ENCODE measurements around the gene PRKCZ. TPM values are rescaled to one million over a fixed set of nuclear protein-coding genes. Genes with fewer than 3 reads are reported as not detected.

Gene PRKCZ
- total and polyA plus RNA-seq, 2 experiments from 2014 or later, result 26.2 to 36.9 TPM

DNA sequence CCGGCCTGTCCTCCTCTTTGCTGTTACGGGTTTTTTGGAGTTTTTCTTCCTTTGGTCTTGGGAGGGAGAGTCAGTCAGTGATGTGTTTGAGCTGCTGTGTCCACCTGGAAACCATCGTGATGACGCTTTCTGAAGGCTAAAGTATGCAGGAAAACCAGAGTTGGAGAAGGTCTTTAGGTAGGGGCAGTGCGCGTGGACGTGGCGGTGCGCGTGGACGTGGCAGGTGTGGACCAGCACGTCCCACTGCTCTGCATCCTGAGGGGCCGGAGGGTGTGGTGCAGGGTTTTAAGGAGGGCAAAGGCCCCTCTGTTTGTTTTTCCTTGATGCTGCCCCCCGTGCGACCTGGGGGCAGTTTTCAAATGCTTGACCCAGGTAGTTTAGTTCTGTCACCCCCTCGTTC, 29.9 kb downstream of the PRKCZ start:
- ATAC-seq (no peak), DNase-seq (ENCODE audit: low spot score) (no peak)
- Mint-ChIP-seq H3K27me3 (ENCODE audit: insufficient read depth, low read depth, poor library complexity) (peaks cover 18% of the 10 kb centered on the region), H3K27ac (no peak overlapping the region), H3K9me3 (peaks cover 22% of the 10 kb centered on the region), H3K4me3 (no peak overlapping the region), H3K4me1 (peaks cover 2% of the 10 kb centered on the region; the same call in 2 of the 3 replicates), H3K36me3 (ENCODE audit: low read depth) (peaks cover 44% of the 10 kb centered on the region)
- peaks cover 64% of the 10 kb centered on the region for H3K79me2 ChIP-seq (replicated peaks; ENCODE audit: insufficient read depth)
- no peaks in the 10 kb centered on the region for H3K27me3 ChIP-seq (ENCODE audit: insufficient read depth)
- H3K4me3 ChIP-seq, result no peak overlapping the region
- H3K9me2 ChIP-seq (ENCODE audit: insufficient read depth), result no peaks in the 10 kb centered on the region
- no peaks in the 10 kb centered on the region for H3F3A ChIP-seq (replicated peaks; ENCODE audit: low read depth)
- no peak overlapping the region for H3K4me2 ChIP-seq
- H3K4me1 ChIP-seq (ENCODE audit: insufficient read depth), result no peaks in the 10 kb centered on the region
- peaks cover 9% of the 10 kb centered on the region; the same call in 1 of the 2 replicates for H3K36me3 ChIP-seq (ENCODE audit: insufficient read depth)
- H2AFZ ChIP-seq, result no peak overlapping the region
- peaks cover 8% of the 10 kb centered on the region; the same call in 1 of the 2 replicates for H4K20me1 ChIP-seq (replicated peaks; ENCODE audit: insufficient read depth)
- no peak overlapping the region for H3K27ac ChIP-seq (ENCODE audit: low read depth)
- TF ChIP-seq STAT1 (IDR thresholded peaks at IDR 0.05; ENCODE audit: unreplicated experiment) (no peak), JUNB (IDR thresholded peaks at IDR 0.05; ENCODE audit: unreplicated experiment) (no peak), EZH2phosphoT487 (IDR thresholded peaks at IDR 0.05; ENCODE audit: unreplicated experiment) (no peak), EZH2 (IDR thresholded peaks at IDR 0.05; ENCODE audit: low read depth, unreplicated experiment) (no peak), ZNF331 (CRISPR knock-in tag; IDR thresholded peaks at IDR 0.05; ENCODE audit: low read depth) (no peak), CREB1 (CRISPR knock-in tag; IDR thresholded peaks at IDR 0.05; ENCODE audit: low read depth) (no peak), POLR2AphosphoS5 (IDR thresholded peaks at IDR 0.05; ENCODE audit: low read depth) (no peak), NANOG (IDR thresholded peaks at IDR 0.05; ENCODE audit: borderline replicate concordance) (no peak), ZNF114 (CRISPR knock-in tag; IDR thresholded peaks at IDR 0.05) (no peak)
- TF ChIP-seq, protein P1, sequence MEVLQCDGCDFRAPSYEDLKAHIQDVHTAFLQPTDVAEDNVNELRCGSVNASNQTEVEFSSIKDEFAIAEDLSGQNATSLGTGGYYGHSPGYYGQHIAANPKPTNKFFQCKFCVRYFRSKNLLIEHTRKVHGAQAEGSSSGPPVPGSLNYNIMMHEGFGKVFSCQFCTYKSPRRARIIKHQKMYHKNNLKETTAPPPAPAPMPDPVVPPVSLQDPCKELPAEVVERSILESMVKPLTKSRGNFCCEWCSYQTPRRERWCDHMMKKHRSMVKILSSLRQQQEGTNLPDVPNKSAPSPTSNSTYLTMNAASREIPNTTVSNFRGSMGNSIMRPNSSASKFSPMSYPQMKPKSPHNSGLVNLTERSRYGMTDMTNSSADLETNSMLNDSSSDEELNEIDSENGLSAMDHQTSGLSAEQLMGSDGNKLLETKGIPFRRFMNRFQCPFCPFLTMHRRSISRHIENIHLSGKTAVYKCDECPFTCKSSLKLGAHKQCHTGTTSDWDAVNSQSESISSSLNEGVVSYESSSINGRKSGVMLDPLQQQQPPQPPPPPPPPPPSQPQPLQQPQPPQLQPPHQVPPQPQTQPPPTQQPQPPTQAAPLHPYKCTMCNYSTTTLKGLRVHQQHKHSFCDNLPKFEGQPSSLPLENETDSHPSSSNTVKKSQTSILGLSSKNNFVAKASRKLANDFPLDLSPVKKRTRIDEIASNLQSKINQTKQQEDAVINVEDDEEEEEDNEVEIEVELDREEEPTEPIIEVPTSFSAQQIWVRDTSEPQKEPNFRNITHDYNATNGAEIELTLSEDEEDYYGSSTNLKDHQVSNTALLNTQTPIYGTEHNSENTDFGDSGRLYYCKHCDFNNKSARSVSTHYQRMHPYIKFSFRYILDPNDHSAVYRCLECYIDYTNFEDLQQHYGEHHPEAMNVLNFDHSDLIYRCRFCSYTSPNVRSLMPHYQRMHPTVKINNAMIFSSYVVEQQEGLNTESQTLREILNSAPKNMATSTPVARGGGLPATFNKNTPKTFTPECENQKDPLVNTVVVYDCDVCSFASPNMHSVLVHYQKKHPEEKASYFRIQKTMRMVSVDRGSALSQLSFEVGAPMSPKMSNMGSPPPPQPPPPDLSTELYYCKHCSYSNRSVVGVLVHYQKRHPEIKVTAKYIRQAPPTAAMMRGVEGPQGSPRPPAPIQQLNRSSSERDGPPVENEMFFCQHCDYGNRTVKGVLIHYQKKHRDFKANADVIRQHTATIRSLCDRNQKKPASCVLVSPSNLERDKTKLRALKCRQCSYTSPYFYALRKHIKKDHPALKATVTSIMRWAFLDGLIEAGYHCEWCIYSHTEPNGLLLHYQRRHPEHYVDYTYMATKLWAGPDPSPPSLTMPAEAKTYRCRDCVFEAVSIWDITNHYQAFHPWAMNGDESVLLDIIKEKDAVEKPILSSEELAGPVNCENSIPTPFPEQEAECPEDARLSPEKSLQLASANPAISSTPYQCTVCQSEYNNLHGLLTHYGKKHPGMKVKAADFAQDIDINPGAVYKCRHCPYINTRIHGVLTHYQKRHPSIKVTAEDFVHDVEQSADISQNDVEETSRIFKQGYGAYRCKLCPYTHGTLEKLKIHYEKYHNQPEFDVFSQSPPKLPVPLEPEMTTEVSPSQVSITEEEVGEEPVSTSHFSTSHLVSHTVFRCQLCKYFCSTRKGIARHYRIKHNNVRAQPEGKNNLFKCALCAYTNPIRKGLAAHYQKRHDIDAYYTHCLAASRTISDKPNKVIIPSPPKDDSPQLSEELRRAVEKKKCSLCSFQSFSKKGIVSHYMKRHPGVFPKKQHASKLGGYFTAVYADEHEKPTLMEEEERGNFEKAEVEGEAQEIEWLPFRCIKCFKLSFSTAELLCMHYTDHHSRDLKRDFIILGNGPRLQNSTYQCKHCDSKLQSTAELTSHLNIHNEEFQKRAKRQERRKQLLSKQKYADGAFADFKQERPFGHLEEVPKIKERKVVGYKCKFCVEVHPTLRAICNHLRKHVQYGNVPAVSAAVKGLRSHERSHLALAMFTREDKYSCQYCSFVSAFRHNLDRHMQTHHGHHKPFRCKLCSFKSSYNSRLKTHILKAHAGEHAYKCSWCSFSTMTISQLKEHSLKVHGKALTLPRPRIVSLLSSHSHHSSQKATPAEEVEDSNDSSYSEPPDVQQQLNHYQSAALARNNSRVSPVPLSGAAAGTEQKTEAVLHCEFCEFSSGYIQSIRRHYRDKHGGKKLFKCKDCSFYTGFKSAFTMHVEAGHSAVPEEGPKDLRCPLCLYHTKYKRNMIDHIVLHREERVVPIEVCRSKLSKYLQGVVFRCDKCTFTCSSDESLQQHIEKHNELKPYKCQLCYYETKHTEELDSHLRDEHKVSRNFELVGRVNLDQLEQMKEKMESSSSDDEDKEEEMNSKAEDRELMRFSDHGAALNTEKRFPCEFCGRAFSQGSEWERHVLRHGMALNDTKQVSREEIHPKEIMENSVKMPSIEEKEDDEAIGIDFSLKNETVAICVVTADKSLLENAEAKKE (CRISPR knock-in tag; IDR thresholded peaks at IDR 0.05), result no peak
- TF ChIP-seq, protein P2, sequence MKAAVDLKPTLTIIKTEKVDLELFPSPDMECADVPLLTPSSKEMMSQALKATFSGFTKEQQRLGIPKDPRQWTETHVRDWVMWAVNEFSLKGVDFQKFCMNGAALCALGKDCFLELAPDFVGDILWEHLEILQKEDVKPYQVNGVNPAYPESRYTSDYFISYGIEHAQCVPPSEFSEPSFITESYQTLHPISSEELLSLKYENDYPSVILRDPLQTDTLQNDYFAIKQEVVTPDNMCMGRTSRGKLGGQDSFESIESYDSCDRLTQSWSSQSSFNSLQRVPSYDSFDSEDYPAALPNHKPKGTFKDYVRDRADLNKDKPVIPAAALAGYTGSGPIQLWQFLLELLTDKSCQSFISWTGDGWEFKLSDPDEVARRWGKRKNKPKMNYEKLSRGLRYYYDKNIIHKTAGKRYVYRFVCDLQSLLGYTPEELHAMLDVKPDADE (IDR thresholded peaks at IDR 0.05), result no peak
- TF ChIP-seq, protein P3, sequence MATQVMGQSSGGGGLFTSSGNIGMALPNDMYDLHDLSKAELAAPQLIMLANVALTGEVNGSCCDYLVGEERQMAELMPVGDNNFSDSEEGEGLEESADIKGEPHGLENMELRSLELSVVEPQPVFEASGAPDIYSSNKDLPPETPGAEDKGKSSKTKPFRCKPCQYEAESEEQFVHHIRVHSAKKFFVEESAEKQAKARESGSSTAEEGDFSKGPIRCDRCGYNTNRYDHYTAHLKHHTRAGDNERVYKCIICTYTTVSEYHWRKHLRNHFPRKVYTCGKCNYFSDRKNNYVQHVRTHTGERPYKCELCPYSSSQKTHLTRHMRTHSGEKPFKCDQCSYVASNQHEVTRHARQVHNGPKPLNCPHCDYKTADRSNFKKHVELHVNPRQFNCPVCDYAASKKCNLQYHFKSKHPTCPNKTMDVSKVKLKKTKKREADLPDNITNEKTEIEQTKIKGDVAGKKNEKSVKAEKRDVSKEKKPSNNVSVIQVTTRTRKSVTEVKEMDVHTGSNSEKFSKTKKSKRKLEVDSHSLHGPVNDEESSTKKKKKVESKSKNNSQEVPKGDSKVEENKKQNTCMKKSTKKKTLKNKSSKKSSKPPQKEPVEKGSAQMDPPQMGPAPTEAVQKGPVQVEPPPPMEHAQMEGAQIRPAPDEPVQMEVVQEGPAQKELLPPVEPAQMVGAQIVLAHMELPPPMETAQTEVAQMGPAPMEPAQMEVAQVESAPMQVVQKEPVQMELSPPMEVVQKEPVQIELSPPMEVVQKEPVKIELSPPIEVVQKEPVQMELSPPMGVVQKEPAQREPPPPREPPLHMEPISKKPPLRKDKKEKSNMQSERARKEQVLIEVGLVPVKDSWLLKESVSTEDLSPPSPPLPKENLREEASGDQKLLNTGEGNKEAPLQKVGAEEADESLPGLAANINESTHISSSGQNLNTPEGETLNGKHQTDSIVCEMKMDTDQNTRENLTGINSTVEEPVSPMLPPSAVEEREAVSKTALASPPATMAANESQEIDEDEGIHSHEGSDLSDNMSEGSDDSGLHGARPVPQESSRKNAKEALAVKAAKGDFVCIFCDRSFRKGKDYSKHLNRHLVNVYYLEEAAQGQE (IDR thresholded peaks at IDR 0.05; ENCODE audit: unreplicated experiment), result no peak
- TF ChIP-seq, protein P4, sequence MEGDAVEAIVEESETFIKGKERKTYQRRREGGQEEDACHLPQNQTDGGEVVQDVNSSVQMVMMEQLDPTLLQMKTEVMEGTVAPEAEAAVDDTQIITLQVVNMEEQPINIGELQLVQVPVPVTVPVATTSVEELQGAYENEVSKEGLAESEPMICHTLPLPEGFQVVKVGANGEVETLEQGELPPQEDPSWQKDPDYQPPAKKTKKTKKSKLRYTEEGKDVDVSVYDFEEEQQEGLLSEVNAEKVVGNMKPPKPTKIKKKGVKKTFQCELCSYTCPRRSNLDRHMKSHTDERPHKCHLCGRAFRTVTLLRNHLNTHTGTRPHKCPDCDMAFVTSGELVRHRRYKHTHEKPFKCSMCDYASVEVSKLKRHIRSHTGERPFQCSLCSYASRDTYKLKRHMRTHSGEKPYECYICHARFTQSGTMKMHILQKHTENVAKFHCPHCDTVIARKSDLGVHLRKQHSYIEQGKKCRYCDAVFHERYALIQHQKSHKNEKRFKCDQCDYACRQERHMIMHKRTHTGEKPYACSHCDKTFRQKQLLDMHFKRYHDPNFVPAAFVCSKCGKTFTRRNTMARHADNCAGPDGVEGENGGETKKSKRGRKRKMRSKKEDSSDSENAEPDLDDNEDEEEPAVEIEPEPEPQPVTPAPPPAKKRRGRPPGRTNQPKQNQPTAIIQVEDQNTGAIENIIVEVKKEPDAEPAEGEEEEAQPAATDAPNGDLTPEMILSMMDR (conservative IDR thresholded peaks at IDR 0.05; ENCODE audit: low read depth in 2 of 2), result no peak
